OCI-LY3 (cell line): ENCODE data around the gene EPHB3.

ENCODE experiments used
- H2AFZ ChIP-seq: fragments of 200-600, 300-600 bp; shearing (Covaris generic); 2 replicates; pipeline ENCODE4 v1.6.0; 2014; ENCODE audit warnings: antibody characterized with exemption, low read depth, low read length
- H3K27ac ChIP-seq: fragments of 200-600, 300-600 bp; sonication (generic); 2 replicates; pipeline ENCODE4 v1.5.1; 2014; ENCODE audit warnings: mild to moderate bottlenecking, low read length, moderate library complexity, mixed read lengths
- H3K27me3 ChIP-seq: fragments of 200-600, 300-600 bp; sonication (generic); 2 replicates; pipeline ENCODE4 v1.6.1; 2014; ENCODE audit warnings: low read depth, low read length, mixed read lengths
- H3K36me3 ChIP-seq: fragments of 200-600, 300-600 bp; sonication (generic); replicated peaks from 2 replicates; pipeline ENCODE3; 2014; ENCODE audit warnings: low read depth, low read length, mixed read lengths
- H3K4me1 ChIP-seq: fragments of 300-600, 200-600 bp; sonication (generic); 2 replicates; pipeline ENCODE4 v1.6.1; 2014; ENCODE audit warnings: low read length, mixed read lengths
- H3K4me2 ChIP-seq: fragments of 200-600, 300-600 bp; sonication (generic); 2 replicates; pipeline ENCODE4 v1.6.1; 2014; ENCODE audit warnings: low read length, mixed read lengths
- H3K4me3 ChIP-seq: fragments of 300-600, 200-600 bp; sonication (generic); 2 replicates; pipeline ENCODE4 v1.5.1; 2014; ENCODE audit warnings: antibody characterized with exemption, mild to moderate bottlenecking, low read length, moderate library complexity
- H3K79me2 ChIP-seq: fragments of 300-600, 200-600 bp; shearing (Covaris generic); 2 replicates; pipeline ENCODE4 v1.6.1; 2014; ENCODE audit warnings: mild to moderate bottlenecking, low read length, mixed read lengths
- H3K9ac ChIP-seq: fragments of 300-600, 200-600 bp; shearing (Covaris generic); 2 replicates; pipeline ENCODE4 v1.6.0; 2014; ENCODE audit warnings: mild to moderate bottlenecking, low read length, moderate library complexity
- H3K9me3 ChIP-seq: fragments of 200-600, 300-600 bp; shearing (Covaris generic); 2 replicates; pipeline ENCODE4 v1.6.1; 2014; ENCODE audit warnings: low read length, mixed read lengths; ENCODE audit not compliant: insufficient read depth
- H4K20me1 ChIP-seq: fragments of 200-600, 300-600 bp; sonication (generic); 2 replicates; pipeline ENCODE4 v1.6.1; 2016; ENCODE audit warnings: low read length, mixed read lengths; ENCODE audit not compliant: insufficient read depth
- EZH2phosphoT487 ChIP-seq: fragments of 200-600 bp; shearing (Covaris generic); IDR thresholded peaks from 2 replicates; pipeline ENCODE4 v1.6.1; 2018; ENCODE audit warnings: antibody characterized with exemption, mixed run types, low read depth
- TF ChIP-seq, protein P1 (sequence below): fragments of 200-600, 300-600 bp; sonication (generic); IDR thresholded peaks from 2 replicates; pipeline ENCODE4 v1.5.1; 2014; ENCODE audit warnings: antibody characterized with exemption, low read length, low read depth

EPHB3 gene

DNA sequence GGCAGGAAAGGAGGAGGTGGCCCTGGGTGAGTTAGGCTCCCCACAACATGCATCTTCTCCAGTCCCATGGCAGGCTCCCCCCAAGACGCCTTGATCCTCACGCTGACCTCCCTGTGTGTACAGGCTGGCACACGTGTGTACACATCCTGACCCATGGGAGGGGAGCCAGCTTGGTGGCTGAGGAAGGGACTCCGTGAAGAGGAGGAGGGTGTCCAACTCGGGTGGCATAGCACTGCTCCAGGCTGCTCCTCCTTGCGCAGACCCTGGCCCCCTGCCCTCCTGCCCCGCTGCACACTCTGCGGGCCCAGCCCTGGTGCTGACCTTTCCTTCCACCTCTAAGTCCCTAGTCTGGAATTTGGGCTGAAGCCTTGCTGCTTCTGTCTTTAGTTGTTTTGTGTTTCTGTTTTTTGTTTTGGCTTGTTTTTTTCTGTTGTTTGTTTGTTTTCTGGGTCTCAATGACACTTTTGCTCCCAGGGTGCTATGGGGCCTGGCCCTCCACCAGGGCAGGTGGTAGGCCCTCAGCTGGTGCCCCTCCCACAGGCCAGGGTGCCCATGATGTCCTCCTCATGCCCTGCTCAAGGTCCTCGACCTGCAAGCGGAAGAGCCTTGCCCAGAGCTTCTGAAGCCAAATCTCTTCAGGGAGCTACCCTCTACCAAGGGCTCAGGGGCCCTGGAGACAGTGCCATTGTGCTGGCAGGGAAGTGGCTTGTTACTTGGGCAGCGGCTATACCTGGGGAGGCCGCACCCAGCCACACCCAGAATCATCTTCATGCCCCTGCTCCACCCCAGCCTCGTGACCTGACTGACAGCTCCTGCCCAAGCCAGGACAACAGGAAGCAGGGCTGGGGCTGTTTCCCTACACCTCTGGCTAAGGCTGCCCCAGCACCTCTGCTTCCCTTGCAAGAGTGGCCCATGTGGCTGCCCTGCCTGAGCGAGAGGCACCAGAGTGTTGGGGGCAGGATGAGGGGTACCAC is 5.1 kb downstream of the EPHB3 start:
- Histone ChIP-seq H3K79me2 (no peaks in the 10 kb centered on the region), H2AFZ (no peak overlapping the region), H3K27me3 (no peaks in the 10 kb centered on the region), H3K4me2 (no peak overlapping the region), H3K4me3 (no peak overlapping the region), H3K4me1 (no peaks in the 10 kb centered on the region), H3K9me3 (no peaks in the 10 kb centered on the region), H4K20me1 (no peaks in the 10 kb centered on the region), H3K27ac (no peak overlapping the region), H3K9ac (no peak overlapping the region), H3K36me3 (no peaks in the 10 kb centered on the region)
- TF ChIP-seq, protein P1, sequence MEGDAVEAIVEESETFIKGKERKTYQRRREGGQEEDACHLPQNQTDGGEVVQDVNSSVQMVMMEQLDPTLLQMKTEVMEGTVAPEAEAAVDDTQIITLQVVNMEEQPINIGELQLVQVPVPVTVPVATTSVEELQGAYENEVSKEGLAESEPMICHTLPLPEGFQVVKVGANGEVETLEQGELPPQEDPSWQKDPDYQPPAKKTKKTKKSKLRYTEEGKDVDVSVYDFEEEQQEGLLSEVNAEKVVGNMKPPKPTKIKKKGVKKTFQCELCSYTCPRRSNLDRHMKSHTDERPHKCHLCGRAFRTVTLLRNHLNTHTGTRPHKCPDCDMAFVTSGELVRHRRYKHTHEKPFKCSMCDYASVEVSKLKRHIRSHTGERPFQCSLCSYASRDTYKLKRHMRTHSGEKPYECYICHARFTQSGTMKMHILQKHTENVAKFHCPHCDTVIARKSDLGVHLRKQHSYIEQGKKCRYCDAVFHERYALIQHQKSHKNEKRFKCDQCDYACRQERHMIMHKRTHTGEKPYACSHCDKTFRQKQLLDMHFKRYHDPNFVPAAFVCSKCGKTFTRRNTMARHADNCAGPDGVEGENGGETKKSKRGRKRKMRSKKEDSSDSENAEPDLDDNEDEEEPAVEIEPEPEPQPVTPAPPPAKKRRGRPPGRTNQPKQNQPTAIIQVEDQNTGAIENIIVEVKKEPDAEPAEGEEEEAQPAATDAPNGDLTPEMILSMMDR, result no peak
- no peak for TF ChIP-seq EZH2phosphoT487

DNA sequence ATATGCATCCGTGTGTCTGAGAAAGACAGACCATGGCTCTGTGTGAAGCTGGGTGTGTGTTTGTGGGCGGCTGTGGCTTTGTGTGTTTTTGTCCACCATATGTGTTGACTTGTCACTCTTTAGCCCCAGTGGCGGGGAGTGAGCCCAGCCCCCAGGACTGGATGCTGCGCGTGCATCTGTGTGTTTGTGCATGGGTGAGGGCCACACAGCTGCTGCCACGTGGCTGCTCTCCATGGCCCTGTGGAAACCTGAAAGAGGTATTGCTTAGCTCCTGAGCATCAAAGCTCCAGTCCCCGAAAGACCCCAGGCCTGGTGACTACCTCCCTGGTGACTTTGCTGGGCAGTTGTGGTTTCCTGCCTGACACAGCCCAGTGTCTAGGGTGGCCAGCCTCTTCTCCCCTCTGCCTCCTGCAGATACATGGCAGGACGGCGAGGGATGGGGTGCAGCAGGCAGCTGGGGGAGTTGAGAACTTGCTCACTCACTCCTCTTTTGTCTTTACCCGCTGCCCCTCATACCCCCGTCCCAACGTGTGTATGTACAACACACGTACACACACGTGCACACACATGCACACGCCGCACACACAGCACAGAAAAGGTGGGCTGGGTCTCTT is 6.5 kb downstream of the EPHB3 start:
- Histone ChIP-seq H3K36me3 (no peaks in the 10 kb centered on the region), H3K27ac (no peak overlapping the region), H3K4me2 (no peak overlapping the region), H3K4me3 (no peak overlapping the region), H3K27me3 (no peaks in the 10 kb centered on the region), H2AFZ (no peak overlapping the region), H3K4me1 (no peaks in the 10 kb centered on the region), H4K20me1 (no peaks in the 10 kb centered on the region), H3K79me2 (no peaks in the 10 kb centered on the region), H3K9me3 (no peaks in the 10 kb centered on the region), H3K9ac (no peak overlapping the region)
- TF ChIP-seq, protein P1, result no peak
- TF ChIP-seq EZH2phosphoT487, result no peak

DNA sequence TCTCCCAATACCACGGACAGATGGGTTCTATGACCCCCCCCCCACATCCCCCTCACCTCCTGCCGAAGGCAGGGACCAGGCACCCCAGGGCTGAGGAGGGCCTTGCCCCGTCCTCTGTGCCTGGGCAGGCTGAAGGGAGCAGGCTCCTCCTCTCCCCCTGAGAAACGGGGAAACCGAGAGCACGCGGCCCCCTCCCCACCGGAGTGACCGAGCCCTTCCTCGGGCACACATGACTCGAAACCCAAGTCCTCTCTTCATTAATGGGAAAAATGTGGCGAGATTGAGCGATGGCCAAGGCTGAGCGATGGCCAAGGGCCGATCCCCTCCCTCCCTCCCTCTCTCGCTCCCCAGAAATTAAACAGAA is 7.0 kb downstream of the EPHB3 start:
- TF ChIP-seq, protein P1, result no peak
- TF ChIP-seq EZH2phosphoT487, result no peak
- Histone ChIP-seq H3K9ac (no peak overlapping the region), H3K36me3 (no peaks in the 10 kb centered on the region), H2AFZ (no peak overlapping the region), H3K27ac (no peak overlapping the region), H3K4me1 (no peaks in the 10 kb centered on the region), H3K4me3 (no peak overlapping the region), H3K4me2 (no peak overlapping the region), H4K20me1 (no peaks in the 10 kb centered on the region), H3K9me3 (no peaks in the 10 kb centered on the region), H3K27me3 (no peaks in the 10 kb centered on the region), H3K79me2 (no peaks in the 10 kb centered on the region)
